NCI-H1105 (cell line): Measurements from ENCODE around the gene GP1BB.

Experiments
- DNase-seq: peaks from one replicate; lab custom pipeline; 2025; lab: John Stamatoyannopoulos, UW

GP1BB gene

GRCh38 chr22:19766511-19767426, 43.4 kb downstream of the GP1BB start:
- DNase-seq: no peak

DNA sequence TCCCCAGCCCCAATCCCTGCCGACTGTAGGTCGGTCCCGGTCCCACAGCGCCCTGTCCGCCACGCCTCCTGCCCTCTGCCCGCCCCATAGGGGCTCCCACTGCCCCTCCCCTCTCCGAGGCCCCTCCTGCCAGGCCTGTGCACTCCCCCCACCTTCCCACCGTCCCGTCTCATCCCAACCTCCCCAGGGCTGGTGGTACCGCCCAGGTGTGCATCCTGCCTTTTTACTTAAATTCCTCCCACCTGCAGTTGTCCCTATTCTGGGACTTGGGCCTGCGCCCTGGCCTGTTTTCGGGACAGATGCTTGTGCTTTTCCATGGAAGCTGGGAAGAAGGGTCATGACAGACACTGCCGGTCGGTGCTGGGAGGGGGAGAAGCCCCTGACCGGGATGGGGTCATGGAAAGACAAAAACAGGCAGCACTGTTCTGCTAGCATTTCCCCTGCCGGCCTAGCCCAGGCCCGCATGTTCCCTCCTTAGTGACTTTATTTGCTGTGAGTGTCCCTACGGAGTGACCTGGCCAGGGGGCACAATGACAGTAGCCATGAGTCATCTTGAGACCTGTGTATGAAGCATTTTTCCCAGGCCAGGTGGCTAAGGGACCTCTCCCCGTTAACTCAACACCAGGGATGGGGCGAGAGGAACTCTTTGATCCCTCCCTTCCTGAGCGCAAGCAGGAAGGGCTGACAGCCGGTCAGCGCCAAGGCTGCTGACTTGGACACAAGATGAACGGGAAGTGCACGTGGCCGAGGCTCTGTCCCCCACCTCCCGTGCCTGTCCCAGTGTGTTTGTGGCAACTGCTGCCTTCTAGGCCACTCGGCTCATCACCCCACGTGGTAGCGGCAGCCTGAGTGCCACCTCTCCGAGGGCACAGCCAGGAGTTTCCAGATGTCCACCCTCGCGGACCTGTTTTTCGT, 44.3 kb downstream of the GP1BB start:
- no peak for DNase-seq

DNA sequence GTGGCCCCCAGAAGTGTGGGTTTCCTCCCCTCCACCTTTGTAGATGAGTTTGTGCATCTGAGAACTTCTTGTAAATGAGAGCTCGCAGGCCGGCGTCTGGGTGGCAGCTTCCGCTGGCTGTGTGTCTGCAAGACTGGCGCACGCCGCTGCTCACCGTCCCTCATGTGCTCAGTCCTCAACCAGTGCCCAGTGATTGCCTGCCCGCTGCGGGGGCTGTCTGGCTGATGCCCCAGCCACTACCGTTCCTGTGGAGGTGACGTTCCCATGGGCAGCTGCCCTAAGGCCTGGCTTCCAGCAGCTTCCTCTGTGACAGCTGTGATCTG, 46.0 kb downstream of the GP1BB start:
- DNase-seq: no peak

DNA sequence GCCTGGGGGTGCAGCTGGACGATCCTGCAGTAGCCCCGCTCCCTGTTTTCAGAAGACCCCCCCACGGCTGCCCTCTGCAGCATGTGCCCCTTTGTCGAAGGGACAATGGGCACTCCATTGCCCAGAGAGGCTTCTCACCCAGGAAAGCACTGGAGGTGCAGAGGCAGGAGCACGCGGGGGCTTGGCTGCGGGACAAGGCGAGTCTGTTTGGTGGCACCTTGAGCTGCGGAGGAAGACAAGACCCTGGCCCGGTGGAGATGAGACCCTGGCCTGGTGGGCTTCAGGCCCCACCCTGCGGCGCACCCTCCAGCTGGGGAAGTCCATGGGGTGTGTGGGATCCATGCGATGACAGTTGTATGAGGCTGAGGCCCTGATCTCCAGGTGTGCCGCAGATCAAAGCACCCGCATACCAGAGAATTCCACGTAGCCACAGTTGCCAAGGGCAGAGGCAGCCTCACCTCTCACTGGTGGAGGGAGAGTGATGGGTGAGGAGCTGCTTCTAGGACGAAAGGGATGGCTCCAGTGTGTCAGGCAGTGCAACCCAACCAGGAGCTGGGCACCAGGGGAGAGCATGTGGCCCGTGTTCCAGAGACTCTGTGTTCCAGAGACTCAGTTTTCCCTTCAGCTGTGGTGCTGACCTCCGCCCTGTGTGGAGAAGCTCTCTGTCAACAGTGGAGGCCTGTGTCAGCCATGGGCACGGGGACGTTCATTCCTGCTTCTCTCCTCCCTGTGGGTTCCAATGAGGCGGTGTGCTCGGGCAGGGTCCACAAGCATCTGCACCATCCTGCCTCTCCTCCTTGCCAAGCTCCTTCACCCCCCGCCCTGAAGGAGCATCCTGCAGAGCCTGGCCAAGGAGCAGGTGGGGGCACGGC, 47.2 kb downstream of the GP1BB start:
- DNase-seq: no peak

GRCh38 chr22:19772422-19772672, 49.0 kb downstream of the GP1BB start:
- DNase-seq: no peak

- no peak for DNase-seq
Observed at GRCh38 chr22:19772673-19773469, 49.5 kb downstream of the GP1BB start.

DNA sequence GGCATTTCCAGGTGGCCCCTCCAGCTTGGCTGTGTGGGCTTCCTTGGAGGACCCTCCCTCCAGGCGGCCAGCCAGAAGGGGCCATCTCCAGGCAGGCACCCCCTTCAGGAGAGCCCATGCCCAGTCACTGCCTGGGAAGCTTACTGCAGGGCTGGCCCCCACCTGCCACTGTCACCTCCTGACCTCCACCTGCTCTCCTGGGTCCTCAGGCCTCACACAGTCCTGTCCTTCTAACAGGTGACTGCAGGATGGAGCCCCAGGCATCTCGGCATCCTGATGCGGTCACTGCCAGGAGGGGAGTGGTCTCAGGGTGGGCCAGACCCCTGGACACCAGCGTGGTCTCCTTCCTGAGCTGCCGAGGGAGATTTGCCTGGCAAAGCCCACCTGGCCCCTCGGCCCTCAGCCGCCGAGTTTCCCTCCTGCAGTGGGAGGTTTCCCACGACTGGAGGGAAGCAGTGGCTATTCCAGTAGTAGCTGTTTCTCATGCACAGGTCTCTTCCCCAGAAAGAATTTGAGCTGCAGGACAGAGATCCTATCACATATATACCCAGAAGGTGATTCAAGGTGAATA, 50.2 kb downstream of the GP1BB start:
- no peak for DNase-seq
